Glomerular visceral epithelial cell (primary cell): Measurements from ENCODE around the gene ATAD1.

Experiments used
- DNase-seq: peaks from one replicate; pipeline ENCODE4 v3.0.0-alpha.2; 2016; ENCODE audit errors: extremely low spot score

ATAD1 gene

GRCh38 chr10:87715552-87716347, 102.3 kb downstream of the ATAD1 start:
- no peak for DNase-seq

- DNase-seq, result no peak
These were observed 104.3 kb downstream of the ATAD1 start for GRCh38 chr10:87713707-87714106.

GRCh38 chr10:87712913-87713616, 105.0 kb downstream of the ATAD1 start:
- DNase-seq, result no peak

- DNase-seq, result no peak
These were observed 110.8 kb downstream of the ATAD1 start for GRCh38 chr10:87707254-87707653.

- DNase-seq, result no peak
These were observed 111.3 kb downstream of the ATAD1 start for GRCh38 chr10:87706731-87707130.

- no peak for DNase-seq
These were observed 112.7 kb downstream of the ATAD1 start for GRCh38 chr10:87705339-87705738.

GRCh38 chr10:87703771-87704170, 114.3 kb downstream of the ATAD1 start:
- no peak for DNase-seq

- DNase-seq, result no peak
These were observed 115.1 kb downstream of the ATAD1 start for GRCh38 chr10:87702973-87703294.

- DNase-seq, result no peak
These were observed 115.6 kb downstream of the ATAD1 start for GRCh38 chr10:87702260-87702972.
